ENCODE data around the gene ITIH6. TPM values are rescaled to one million over a fixed set of nuclear protein-coding genes. Genes with fewer than 3 reads are reported as not detected.

The ITIH6 gene, protein sequence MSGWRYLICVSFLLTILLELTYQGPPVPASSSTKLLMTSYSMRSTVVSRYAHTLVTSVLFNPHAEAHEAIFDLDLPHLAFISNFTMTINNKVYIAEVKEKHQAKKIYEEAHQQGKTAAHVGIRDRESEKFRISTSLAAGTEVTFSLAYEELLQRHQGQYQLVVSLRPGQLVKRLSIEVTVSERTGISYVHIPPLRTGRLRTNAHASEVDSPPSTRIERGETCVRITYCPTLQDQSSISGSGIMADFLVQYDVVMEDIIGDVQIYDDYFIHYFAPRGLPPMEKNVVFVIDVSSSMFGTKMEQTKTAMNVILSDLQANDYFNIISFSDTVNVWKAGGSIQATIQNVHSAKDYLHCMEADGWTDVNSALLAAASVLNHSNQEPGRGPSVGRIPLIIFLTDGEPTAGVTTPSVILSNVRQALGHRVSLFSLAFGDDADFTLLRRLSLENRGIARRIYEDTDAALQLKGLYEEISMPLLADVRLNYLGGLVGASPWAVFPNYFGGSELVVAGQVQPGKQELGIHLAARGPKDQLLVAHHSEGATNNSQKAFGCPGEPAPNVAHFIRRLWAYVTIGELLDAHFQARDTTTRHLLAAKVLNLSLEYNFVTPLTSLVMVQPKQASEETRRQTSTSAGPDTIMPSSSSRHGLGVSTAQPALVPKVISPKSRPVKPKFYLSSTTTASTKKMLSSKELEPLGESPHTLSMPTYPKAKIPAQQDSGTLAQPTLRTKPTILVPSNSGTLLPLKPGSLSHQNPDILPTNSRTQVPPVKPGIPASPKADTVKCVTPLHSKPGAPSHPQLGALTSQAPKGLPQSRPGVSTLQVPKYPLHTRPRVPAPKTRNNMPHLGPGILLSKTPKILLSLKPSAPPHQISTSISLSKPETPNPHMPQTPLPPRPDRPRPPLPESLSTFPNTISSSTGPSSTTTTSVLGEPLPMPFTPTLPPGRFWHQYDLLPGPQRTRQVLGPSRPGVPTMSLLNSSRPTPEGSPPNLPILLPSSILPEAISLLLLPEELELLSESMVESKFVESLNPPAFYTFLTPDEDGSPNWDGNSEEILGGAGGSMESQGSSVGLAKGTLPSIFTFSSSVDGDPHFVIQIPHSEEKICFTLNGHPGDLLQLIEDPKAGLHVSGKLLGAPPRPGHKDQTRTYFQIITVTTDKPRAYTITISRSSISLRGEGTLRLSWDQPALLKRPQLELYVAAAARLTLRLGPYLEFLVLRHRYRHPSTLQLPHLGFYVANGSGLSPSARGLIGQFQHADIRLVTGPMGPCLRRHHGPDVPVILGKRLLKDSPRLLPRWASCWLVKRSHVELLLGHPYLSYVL
- not detected in 2 replicates for total RNA-seq

DNA sequence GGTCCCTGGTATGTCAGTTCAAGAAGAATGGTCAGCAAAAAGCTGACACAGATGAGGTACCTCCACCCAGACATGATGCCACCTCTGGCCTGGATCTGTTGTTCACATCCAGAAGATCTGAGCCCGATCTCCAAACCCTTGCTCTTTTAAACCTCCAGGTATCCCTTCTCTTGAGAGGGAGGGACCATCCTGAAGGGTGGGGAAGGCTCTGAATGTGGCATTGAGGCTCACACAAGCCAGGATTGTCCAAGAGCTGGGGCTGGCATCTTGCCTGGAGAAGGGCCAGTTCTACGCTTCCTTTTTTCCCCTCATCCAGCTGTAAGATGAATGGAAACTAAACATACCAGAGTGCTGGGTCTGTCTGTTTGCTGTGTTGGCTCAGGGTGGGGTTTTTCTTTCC is at the start of gene ITIH6:
Gene ITIH6, minus strand, starts transcription at position 119 of the 400 bp plus-strand sequence. Its CDS starts 45 bp downstream, at position 74.

DNA sequence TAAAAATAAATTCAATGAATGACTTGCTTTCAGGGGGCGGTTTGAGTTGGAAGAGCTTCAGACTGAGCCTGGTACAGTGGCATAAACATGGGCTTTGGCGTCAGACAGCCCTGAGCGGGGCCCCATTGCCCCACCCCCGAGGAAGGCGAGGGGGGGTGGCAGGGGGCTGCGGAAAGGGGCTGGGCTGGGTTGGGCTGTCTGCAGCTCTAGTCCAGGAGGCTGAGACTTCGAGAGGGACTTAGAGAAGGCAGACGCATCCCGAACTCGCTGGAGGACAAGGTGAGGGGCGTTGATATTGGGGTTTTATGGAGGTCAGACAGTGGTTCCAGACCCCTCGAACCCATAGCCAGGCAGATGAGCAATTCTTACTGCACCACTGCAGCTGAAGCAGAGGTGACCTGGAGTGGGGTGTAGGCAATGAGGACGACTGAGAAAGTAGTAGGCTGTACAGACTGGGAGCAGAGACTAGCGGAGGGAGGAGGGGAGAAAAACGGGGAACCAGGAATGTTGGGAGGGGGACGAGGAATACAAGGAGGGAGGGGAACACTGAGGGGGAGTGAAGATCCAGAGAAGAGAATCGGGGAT is 9.6 kb upstream of the ITIH6 start, which contains the start of gene MAGED2:
Gene MAGED2, plus strand, starts transcription at position 222 of the 585 bp plus-strand sequence. CDS start 1,587 bp downstream, outside the sequence.

Small RNA genes within 50 kb of the gene (small RNA-seq; reads per million reads assigned to genes)
- gene AL049732.1: not detected
- gene SNORA11: 79.5 reads per million, percentile 98 among the genes with 10 or more reads in this experiment

Other genes with a start within 250 kb of the ITIH6 start
- 132 and 188 TPM in 2 replicates for gene MAGED2, start 9.5 kb upstream of the ITIH6 start, total RNA-seq
- gene TRO, start 122.6 kb upstream of the ITIH6 start, total RNA-seq: 2.0 and 2.5 TPM in 2 replicates
- gene PFKFB1, start 195.9 kb upstream of the ITIH6 start, total RNA-seq: 0.07 TPM in 1 of 2 replicates, not detected in the other
- gene APEX2, start 202.1 kb upstream of the ITIH6 start, total RNA-seq: 12.1 and 14.6 TPM in 2 replicates
- gene ALAS2, start 232.7 kb upstream of the ITIH6 start, total RNA-seq: not detected in 2 replicates